Measurements from ENCODE around the gene DDAH1. TPM values are rescaled to one million over a fixed set of nuclear protein-coding genes. Genes with fewer than 3 reads are reported as not detected.

Gene DDAH1
- total RNA-seq, 1 donor from 2014 or later = 35.7 TPM

DNA sequence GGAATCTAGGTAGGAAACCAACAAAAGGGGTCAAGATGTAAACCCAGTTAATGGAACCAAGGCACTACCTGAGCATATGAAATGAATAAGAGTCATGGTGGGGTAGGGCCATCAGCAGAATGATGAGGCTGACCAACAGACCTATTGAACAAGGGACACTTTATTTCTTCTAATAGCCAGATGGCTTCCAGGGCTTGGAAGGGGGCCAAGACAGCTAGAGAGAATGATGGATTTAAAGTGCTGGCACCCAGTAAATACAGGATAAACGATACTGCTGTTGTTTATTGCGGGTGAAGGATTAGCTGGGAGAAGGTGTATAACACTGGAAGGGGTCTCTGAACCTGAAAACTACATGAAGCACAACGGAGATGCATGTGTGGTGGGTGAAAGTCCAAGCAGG lies 15.6 kb downstream of the DDAH1 start:
- intact Hi-C loops (cut with DNase I) = no loop called here

GRCh38 chr1:85448358-85448757 lies 16.6 kb downstream of the DDAH1 start:
- peak; percentile 19 for ATAC-seq
- intact Hi-C loops (cut with DNase I) = no loop called here

More for the DNA sequence above, 15.6 kb downstream of the DDAH1 start:
- DNase-seq (ENCODE audit: low spot score) = no peak
- ATAC-seq = no peak

DNA sequence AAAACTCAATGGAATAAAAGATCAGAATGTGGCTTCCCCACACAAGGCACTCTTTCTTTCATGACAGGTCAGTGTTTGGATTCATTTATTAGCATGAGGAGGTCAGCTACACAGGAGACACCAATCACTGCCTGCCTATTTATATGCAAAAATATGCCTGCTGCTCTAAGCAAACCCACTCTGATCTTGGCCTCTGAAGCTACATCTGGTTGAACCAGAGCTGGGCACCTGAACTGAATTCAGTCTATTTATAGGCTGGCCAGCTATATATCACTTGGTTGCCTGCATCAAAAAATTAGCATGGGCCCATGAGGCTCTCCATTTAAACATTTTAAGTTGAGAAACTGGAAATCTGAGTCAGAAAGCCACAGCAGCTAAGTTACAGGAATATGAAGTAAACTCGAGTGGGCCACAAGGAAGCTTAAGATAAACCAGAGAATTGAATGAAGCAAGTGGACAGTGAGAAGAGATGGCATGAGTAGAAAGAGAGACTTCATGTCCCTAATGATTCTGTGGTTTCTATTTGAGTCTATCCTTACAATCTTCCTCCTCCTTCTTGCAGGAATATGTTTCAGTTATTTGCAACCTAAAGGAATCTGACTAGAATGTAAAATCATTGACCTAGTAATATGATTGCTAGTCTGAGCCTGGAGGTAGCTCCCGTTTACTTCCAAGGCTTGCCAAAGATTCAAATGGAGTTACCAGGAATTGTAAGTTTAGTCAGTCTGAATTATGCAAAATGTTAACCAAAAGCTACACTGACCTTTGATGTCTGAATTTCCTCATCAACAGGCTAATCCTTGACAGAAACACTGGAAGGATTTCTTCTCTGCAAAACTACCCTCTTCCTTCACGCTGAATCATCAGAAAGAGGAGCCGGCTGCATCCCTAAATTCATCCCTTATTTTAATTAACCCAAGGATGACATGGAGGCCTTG lies 17.7 kb downstream of the DDAH1 start:
- intact Hi-C loops (cut with DNase I) = no loop called here
- no peak for DNase-seq (ENCODE audit: low spot score)
- ATAC-seq = peak; percentile 49

More at GRCh38 chr1:85448358-85448757, 16.6 kb downstream of the DDAH1 start:
- no peak for DNase-seq (ENCODE audit: low spot score)

DNA sequence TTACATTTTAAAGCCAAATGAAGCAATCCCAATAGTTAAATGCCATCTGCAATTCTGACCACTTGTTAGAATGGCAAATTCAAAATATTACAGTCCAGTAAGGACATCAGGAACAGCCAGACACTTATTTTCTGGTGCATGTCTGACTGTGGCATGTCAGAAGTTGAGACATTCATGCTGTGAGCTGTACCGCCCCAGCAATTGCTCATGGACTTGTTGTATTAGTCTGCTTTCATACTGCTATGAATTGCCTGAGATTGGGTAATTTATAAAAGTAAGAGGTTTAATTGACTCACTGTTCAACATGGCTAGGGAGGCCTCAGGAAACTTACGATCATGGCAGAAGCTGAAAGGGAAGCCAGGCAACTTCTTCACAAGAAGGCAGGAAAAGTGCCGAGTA lies 19.1 kb downstream of the DDAH1 start:
- intact Hi-C loops (cut with DNase I) = no loop called here
- DNase-seq (ENCODE audit: low spot score) = no peak
- ATAC-seq = no peak

- no peak for DNase-seq (ENCODE audit: low spot score)
- intact Hi-C loops (cut with DNase I) = no loop called here
- ATAC-seq = no peak
These were observed 20.6 kb downstream of the DDAH1 start for GRCh38 chr1:85444381-85444780.

- DNase-seq (ENCODE audit: low spot score) (no peak), ATAC-seq (no peak)
- intact Hi-C loops (cut with DNase I) = no loop called here
These were observed 24.3 kb downstream of the DDAH1 start for GRCh38 chr1:85440612-85441011.

DNA sequence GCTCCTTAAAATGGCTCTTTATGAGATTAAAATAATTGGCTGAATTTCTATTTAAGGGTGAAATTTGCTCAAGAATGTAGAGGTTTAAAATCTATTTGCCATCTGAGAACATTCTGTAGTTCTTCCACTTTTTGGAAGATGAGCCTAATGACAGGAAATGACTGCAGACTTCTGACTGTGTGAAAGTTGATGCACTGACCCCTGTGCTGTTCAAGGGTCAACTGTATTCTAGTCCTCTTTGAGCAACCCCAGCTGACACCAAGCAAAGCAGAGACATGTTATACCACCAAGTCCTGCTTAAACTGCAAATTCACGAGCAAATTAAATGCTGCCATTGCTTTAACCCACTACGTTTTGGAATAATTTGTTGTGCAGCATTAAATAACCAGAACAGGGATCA lies 26.6 kb downstream of the DDAH1 start:
- ATAC-seq = no peak
- intact Hi-C loops (cut with DNase I) = no loop called here
- DNase-seq (ENCODE audit: low spot score) = no peak

DNA sequence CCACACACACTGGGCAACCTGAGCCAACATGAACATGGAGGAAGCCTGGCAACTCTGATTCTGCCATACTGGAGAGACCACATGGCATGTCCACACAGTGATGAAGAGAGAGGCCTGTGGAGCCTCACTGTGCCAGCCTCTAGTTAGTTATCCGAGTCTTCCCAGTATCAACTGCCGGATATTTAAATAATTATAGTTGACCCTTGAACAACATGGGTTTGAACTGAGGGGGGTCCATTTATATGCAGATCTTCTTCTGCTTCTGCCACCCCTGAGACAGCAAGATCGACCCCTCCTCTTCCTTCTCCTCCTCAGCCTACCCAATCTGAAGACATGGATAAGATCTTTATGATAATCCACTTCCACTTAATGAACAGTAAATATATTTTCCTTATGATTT lies 27.8 kb downstream of the DDAH1 start:
- intact Hi-C loops (cut with DNase I) = no loop called here
- no peak for ATAC-seq
- no peak for DNase-seq (ENCODE audit: low spot score)

DNA sequence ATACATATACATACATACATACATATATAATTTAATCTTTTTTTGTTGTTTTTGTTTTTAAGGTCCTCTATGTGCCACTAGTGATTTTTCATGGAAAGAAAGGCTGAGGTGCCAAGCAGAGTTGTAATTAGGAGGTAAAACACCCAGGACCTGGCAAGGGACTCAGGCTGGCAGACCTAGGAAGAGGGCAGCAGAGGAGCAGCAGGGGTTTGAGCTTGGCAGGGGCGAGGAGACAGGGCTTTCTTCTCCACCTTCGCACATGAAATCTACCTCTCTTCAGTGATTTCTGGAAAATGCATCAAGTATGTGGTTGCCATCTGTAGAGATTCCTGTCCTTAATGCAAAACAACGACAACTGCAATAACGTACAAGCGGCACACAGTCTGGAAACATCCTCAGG lies 31.9 kb downstream of the DDAH1 start:
- DNase-seq (ENCODE audit: low spot score) (no peak), ATAC-seq (no peak)
- intact Hi-C loops (cut with DNase I) = no loop called here

DNA sequence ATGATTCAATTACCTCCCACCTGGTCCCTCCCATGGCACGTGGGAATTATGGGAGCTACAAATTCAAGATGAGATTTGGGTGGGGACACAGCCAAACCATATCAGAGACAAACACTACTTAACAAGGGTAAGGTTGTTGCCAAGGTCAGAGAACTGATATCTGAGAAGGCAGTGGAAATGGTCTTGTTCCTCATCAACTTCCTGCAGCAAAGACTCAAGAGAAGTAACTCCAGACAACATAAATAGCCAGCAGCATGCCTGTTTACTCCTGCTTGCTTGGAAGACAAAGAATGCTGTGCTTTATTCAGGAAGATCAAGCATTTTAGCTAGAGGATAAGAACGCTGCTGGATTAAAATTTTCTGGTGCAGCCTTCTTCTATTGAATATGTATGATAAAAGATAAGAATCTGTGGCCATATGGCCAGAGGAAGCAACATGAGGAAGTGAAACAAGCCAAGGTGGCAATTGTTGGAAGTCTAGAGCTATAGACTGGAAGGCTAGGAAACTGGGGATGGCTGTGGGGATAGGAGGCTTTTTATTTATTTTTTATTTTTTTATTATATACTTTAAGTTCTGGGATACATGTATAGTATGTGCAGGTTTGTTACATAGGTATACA lies 36.4 kb downstream of the DDAH1 start:
- DNase-seq (ENCODE audit: low spot score) (no peak), ATAC-seq (peak; percentile 17)
- intact Hi-C loops (cut with DNase I) = no loop called here

GRCh38 chr1:85427849-85428248 lies 37.1 kb downstream of the DDAH1 start:
- intact Hi-C loops (cut with DNase I) = no loop called here
- ATAC-seq (no peak), DNase-seq (ENCODE audit: low spot score) (no peak)

DNA sequence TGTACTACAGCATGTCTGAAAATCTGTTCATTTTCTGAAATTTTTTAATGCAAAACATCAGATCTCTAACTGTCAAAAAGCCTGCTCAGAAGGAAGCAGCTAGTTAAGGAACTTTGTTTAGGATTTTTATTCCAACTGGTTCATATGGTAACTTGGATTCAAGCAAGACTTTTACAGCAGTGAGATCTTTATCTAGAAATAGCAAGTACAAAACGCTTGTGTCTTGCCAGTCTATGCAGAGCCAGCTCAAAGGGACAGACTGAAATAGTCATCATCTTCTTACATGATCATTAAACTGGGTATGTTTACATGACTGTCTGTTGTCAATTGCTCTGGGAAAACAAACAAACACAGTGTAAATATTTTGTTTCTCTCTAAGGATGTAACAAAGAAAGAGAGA lies 37.6 kb downstream of the DDAH1 start:
- DNase-seq (ENCODE audit: low spot score) (no peak), ATAC-seq (no peak)
- intact Hi-C loops (cut with DNase I) = no loop called here

GRCh38 chr1:85421179-85421578 lies 43.8 kb downstream of the DDAH1 start:
- no peak for ATAC-seq
- intact Hi-C loops (cut with DNase I) = no loop called here

DNA sequence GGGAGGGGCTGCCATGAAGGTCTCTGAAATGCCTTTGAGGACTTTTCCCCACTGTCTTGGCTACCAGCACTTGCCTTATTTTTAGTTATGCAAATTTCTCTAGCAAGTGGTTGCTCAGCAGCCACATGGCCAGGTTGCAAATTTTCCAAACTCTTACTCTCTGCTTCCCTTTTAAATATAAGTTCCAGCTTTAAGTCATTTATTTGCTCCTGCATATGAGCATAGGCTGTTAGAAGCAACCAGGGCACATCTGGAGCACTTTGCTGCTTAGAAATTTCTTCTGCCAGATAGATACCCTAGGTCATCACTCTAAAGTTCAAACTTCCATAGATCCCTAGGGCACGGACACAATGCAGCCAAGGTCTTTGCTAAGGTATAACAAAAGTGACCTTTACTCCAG lies 44.8 kb downstream of the DDAH1 start:
- ATAC-seq (no peak), DNase-seq (ENCODE audit: low spot score) (no peak)
- intact Hi-C loops (cut with DNase I) = no loop called here

More at GRCh38 chr1:85421179-85421578, 43.8 kb downstream of the DDAH1 start:
- no peak for DNase-seq (ENCODE audit: low spot score)

DNA sequence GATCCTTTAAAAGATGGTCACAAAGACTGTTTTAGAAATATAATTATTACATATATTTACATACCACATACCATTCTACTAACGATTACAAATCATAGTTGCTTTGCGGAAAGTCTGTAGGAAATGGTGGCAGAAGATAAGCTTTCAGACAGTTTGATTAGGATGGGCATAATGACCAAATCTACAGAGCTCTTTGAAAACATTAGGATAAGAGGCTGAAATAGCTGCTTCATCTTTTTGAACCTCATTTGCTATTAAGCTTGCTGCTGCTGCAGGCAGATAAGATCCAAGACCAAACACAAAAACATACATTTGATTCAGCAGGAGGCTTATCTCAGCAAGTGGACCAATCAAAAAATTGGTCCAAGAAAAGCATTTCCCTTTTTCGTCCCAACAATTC lies 47.1 kb downstream of the DDAH1 start:
- intact Hi-C loops (cut with DNase I) = no loop called here
- DNase-seq (ENCODE audit: low spot score) (no peak), ATAC-seq (no peak)

GRCh38 chr1:85417017-85417416 lies 47.9 kb downstream of the DDAH1 start:
- ATAC-seq (no peak), DNase-seq (ENCODE audit: low spot score) (no peak)
- intact Hi-C loops (cut with DNase I) = no loop called here

DNA sequence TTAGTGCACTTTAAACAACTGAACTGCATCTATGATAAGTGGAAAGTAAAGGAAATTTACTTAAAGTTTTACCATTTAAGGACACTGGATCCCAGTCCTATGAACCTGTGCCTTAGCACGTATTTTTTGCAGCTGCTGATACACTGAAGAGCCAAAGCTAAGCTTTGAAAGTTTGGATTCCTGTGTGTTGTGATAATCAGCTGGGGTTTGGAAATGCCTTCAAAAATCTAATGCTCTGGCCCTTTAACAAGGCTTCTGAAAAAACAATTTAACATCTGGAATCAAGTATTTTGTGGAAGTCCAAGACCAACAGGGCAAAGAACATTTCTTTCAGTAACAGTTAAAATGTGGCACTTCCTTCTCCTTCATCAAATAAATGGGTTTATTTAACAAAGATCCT lies 51.8 kb downstream of the DDAH1 start:
- intact Hi-C loops (cut with DNase I) = no loop called here
- ATAC-seq = peak; percentile 80
- DNase-seq (ENCODE audit: low spot score) = no peak

- intact Hi-C loops (cut with DNase I) = no loop called here
- no peak for ATAC-seq
- DNase-seq (ENCODE audit: low spot score) = no peak
These were observed 53.2 kb downstream of the DDAH1 start for GRCh38 chr1:85411567-85412305.

GRCh38 chr1:85409516-85409915 lies 55.4 kb downstream of the DDAH1 start:
- ATAC-seq (no peak), DNase-seq (ENCODE audit: low spot score) (no peak)
- intact Hi-C loops (cut with DNase I) = no loop called here

Data from sciatic nerve (tissue), 2 donors.